Caco-2 (cell line): ENCODE measurements around the gene INPP5D. TPM values are rescaled to one million over a fixed set of nuclear protein-coding genes. Genes with fewer than 3 reads are reported as not detected.
A peak's percentile ranks its signal among the peaks of the same experiment; 100 is the strongest.

Experiments
- BruUV-seq: library from RNA; stranded (reverse); fragments of 400-500 nt; replicated peaks from 2 replicates; lab custom pipeline; 2021; lab: Mats Ljungman, UMichigan
- CTCF ChIA-PET: fragments of 300-600 bp; sonication (Branson Sonifier 250); formaldehyde crosslinking; loops from one replicate; lab custom pipeline; 2022; ENCODE audit warnings: antibody characterized with exemption; lab: Charles Lee
- POLR2A ChIA-PET: fragments of 300-600 bp; sonication (Branson Sonifier 250); formaldehyde crosslinking; loops from one replicate; lab custom pipeline; 2022; ENCODE audit warnings: antibody characterized with exemption; lab: Charles Lee
- DNase-seq, 2 experiments: peaks; one replicate each; pipeline versions ENCODE4 v3.0.0 to v3.0.0-alpha.2; 2020 to 2022
- H3K27me3 ChIP-seq: replicated peaks from 2 replicates; pipeline ENCODE4 v1.6.0; 2011; ENCODE audit warnings: low read length; ENCODE audit not compliant: control insufficient read depth, insufficient read depth
- H3K36me3 ChIP-seq: 2 replicates; pipeline ENCODE4 v1.5.1; 2011; ENCODE audit warnings: low read length; ENCODE audit not compliant: control insufficient read depth, insufficient read depth
- H3K4me1 ChIP-seq: fragments of 250-450 bp; sonication (Bioruptor Pico); 2 replicates; pipeline ENCODE4 v1.5.1; 2020; ENCODE audit warnings: mild to moderate bottlenecking
- H3K4me3 ChIP-seq: 2 replicates; pipeline ENCODE4 v1.5.1; 2011; ENCODE audit warnings: low read depth, mild to moderate bottlenecking, control low read depth, low read length
- H3K9me3 ChIP-seq: fragments of 250-450 bp; sonication (Bioruptor Pico); 2 replicates; pipeline ENCODE4 v1.5.1; 2020; ENCODE audit warnings: mild to moderate bottlenecking, moderate library complexity
- H3K27ac Mint-ChIP-seq: one replicate; pipeline ENCODE4 v1.8.0; 2022; ENCODE audit warnings: mixed read lengths; ENCODE audit not compliant: unreplicated experiment
- H3K27me3 Mint-ChIP-seq: one replicate; pipeline ENCODE4 v1.8.0; 2022; ENCODE audit warnings: mixed read lengths; ENCODE audit not compliant: insufficient read depth, unreplicated experiment
- H3K36me3 Mint-ChIP-seq: one replicate; pipeline ENCODE4 v1.8.0; 2022; ENCODE audit warnings: mild to moderate bottlenecking, mixed read lengths; ENCODE audit not compliant: insufficient read depth, unreplicated experiment
- H3K4me1 Mint-ChIP-seq: one replicate; pipeline ENCODE4 v1.8.0; 2022; ENCODE audit warnings: low read depth, mixed read lengths; ENCODE audit not compliant: unreplicated experiment
- H3K4me3 Mint-ChIP-seq: one replicate; pipeline ENCODE4 v1.8.0; 2022; ENCODE audit warnings: mild to moderate bottlenecking, moderate library complexity, mixed read lengths; ENCODE audit not compliant: unreplicated experiment
- H3K9me3 Mint-ChIP-seq: one replicate; pipeline ENCODE4 v1.8.0; 2022; ENCODE audit warnings: mixed read lengths; ENCODE audit not compliant: unreplicated experiment
- intact Hi-C: fragments of 100-400 bp; cut with micrococcal nuclease; formaldehyde crosslinking; loops from one replicate; pipeline ENCODE4 v1.10.0; 2022; ENCODE audit not compliant: unreplicated experiment
- total RNA-seq: library from RNA; stranded (reverse); gene quantifications from 2 replicates; pipeline ENCODE4 v1.2.3, GENCODE V29; 2022
- TF ChIP-seq, protein P1 (sequence below), 2 experiments: fragments of 200-600 bp in 1 of 2; IDR thresholded peaks; 1 replicate in 1 of 2; 2 replicates in 1 of 2; pipeline versions ENCODE4 v1.5.1 to v1.8.0; 2011 to 2022; ENCODE audit warnings: antibody characterized with exemption in 1 of 2, control low read depth in 1 of 2, inconsistent platforms in 1 of 2, low read depth in 1 of 2, low read length in 1 of 2, mild to moderate bottlenecking in 1 of 2, moderate library complexity in 1 of 2; ENCODE audit not compliant: insufficient read depth in 1 of 2, severe bottlenecking in 1 of 2, unreplicated experiment in 1 of 2

Gene INPP5D
- total RNA-seq, 1 experiment from 2014 or later, result not detected

DNA sequence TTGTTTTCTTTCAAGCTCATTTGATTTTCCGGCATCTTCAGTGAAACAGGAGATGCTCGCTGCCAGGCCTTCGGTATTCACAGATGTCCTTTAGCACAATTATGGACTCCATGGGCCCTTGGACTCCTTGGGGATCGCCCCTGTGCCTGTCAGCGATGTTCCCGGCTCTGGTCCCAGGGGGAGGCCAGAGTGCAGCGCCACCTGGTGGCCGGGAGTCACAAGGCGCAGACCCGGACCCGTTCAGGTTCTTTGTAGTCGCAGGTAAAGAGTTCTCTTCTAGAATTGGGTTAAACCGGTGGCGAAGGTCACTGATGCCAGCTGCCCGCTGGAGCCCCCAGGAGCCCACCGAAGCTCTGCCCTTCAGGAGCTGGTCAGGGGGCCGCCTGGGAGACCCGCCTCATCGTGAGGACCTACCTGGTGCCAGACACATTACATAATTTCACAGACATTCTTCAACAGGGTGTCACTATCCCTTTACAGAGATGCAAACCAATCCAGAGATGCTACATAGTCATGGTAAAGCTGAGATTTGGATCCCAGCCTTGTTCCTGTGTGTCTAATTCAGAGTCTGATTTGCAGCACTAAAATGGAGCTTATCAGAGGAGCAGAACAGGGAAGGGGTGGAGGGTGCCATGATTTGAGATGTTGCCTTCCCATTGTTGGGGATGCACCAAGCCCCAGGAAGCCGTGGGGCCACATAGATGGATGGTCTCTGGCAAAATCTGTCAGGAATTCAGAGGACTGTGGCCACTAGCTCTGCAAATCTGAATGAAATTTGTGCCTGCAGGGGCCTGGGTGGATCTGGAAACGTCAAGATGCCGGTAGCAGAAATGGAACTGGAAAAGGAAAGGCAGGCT, 6.0 kb upstream of the INPP5D start:
- no peaks in the 10 kb centered on the region for H3K36me3 Mint-ChIP-seq
- TF ChIP-seq, protein P1, sequence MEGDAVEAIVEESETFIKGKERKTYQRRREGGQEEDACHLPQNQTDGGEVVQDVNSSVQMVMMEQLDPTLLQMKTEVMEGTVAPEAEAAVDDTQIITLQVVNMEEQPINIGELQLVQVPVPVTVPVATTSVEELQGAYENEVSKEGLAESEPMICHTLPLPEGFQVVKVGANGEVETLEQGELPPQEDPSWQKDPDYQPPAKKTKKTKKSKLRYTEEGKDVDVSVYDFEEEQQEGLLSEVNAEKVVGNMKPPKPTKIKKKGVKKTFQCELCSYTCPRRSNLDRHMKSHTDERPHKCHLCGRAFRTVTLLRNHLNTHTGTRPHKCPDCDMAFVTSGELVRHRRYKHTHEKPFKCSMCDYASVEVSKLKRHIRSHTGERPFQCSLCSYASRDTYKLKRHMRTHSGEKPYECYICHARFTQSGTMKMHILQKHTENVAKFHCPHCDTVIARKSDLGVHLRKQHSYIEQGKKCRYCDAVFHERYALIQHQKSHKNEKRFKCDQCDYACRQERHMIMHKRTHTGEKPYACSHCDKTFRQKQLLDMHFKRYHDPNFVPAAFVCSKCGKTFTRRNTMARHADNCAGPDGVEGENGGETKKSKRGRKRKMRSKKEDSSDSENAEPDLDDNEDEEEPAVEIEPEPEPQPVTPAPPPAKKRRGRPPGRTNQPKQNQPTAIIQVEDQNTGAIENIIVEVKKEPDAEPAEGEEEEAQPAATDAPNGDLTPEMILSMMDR (IDR thresholded peaks at IDR 0.05; ENCODE audit: insufficient read depth in 1 of 2, low read depth in 1 of 2, low read length in 1 of 2, severe bottlenecking in 1 of 2, unreplicated experiment in 1 of 2), result peak; percentile 57 to 84
- peaks cover 6% of the 10 kb centered on the region for H3K27me3 Mint-ChIP-seq
- no peaks in the 10 kb centered on the region for H3K9me3 Mint-ChIP-seq
- Histone ChIP-seq H3K9me3 (no peaks in the 10 kb centered on the region), H3K4me3 (no peak overlapping the region), H3K27me3 (no peaks in the 10 kb centered on the region), H3K4me1 (no peaks in the 10 kb centered on the region), H3K36me3 (no peaks in the 10 kb centered on the region)
- H3K4me1 Mint-ChIP-seq, result peaks cover 3% of the 10 kb centered on the region
- CTCF ChIA-PET, result interaction anchor here (0.7 kb wide), 1 partner anchor 67 kb away, joined by 8 read pairs; no protein-coding TSS in a partner anchor
- H3K27ac Mint-ChIP-seq, result no peak overlapping the region
- intact Hi-C loops, result no loop called here
- BruUV-seq, result no TSS peak
- H3K4me3 Mint-ChIP-seq, result no peak overlapping the region
- DNase-seq, result peak; percentile 49 to 68
- POLR2A ChIA-PET, result no interaction called here

DNA sequence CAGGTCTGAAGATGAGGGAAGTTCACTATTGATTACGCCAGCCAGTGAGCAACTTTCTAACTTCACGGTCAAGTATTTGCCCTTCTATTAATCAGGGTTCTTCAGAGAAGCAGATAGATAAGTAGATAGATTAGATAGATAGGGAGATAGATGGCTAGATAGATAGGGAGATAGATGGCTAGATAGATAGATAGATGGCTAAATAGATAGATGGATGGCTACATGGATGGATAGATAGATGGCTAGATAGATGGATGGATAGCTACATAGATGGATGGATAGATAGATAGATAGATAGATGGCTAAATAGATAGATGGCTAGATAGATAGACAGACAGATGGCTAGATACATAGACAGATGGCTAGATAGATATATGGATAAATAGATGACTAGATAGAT, 4.8 kb upstream of the INPP5D start:
- BruUV-seq, result no TSS peak
- Mint-ChIP-seq H3K27ac (no peak overlapping the region), H3K36me3 (no peaks in the 10 kb centered on the region), H3K27me3 (peaks cover 4% of the 10 kb centered on the region), H3K4me1 (no peaks in the 10 kb centered on the region), H3K9me3 (no peaks in the 10 kb centered on the region), H3K4me3 (no peak overlapping the region)
- DNase-seq, result no peak
- TF ChIP-seq, protein P1 (IDR thresholded peaks at IDR 0.05; ENCODE audit: insufficient read depth in 1 of 2, low read depth in 1 of 2, low read length in 1 of 2, severe bottlenecking in 1 of 2, unreplicated experiment in 1 of 2), result no peak
- intact Hi-C loops, result no loop called here
- ChIA-PET CTCF (no interaction called here), POLR2A (no interaction called here)
- H3K9me3 ChIP-seq, result no peaks in the 10 kb centered on the region
- H3K36me3 ChIP-seq, result no peaks in the 10 kb centered on the region
- no peaks in the 10 kb centered on the region for H3K4me1 ChIP-seq
- no peak overlapping the region for H3K4me3 ChIP-seq
- H3K27me3 ChIP-seq, result no peaks in the 10 kb centered on the region

DNA sequence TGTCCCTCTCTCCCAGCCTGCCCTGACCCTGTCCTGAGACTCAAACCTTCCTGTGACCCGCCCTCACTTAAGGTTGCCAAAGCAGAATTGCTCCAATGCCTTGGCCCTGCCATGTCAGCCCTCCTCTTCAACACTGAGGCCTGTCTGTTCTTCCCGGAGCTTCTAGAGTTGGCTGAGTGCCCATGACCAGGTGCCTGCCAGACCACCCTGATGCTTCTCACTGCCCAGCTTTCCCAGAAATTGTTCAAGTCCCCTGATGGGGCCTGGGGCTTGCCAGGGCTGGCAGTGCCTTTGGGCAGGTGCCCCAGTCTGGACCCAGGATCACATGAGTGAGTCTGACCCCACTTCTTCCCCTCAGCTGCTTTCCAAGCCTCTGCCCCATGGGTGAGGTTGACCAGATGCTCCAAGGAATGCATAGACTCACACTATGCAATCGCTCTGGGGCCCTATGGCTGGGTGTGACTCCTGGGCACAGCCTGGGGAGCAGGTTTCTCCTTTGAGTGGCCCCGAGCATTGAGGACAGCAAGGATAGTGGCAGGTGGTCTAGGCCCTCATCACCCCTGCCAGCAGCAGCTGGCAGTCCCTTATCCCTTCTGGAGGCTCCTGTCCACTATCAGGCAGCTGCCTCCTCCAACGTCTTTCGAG, 3.1 kb upstream of the INPP5D start:
- ChIA-PET POLR2A (no interaction called here), CTCF (no interaction called here)
- no peaks in the 10 kb centered on the region for H3K36me3 ChIP-seq
- H3K4me3 Mint-ChIP-seq, result no peak overlapping the region
- H3K4me1 Mint-ChIP-seq, result no peaks in the 10 kb centered on the region
- peaks cover 4% of the 10 kb centered on the region for H3K27me3 Mint-ChIP-seq
- DNase-seq, result no peak
- H3K27ac Mint-ChIP-seq, result no peak overlapping the region
- H3K9me3 Mint-ChIP-seq, result no peaks in the 10 kb centered on the region
- no peaks in the 10 kb centered on the region for H3K4me1 ChIP-seq
- BruUV-seq, result no TSS peak
- no peaks in the 10 kb centered on the region for H3K9me3 ChIP-seq
- H3K4me3 ChIP-seq, result no peak overlapping the region
- no peaks in the 10 kb centered on the region for H3K36me3 Mint-ChIP-seq
- no peaks in the 10 kb centered on the region for H3K27me3 ChIP-seq
- TF ChIP-seq, protein P1 (IDR thresholded peaks at IDR 0.05; ENCODE audit: insufficient read depth in 1 of 2, low read depth in 1 of 2, low read length in 1 of 2, severe bottlenecking in 1 of 2, unreplicated experiment in 1 of 2), result no peak
- intact Hi-C loops, result no loop called here
